ENCODE measurements around the gene RPL4.

The RPL4 gene

GRCh38 chr15:66454143-66454542, 50.5 kb downstream of the RPL4 start:
- no peak for DNase-seq (ENCODE audit: low read depth)

GRCh38 chr15:66452971-66453580, 51.6 kb downstream of the RPL4 start:
- DNase-seq (ENCODE audit: low read depth) = no peak

GRCh38 chr15:66452420-66452819, 52.2 kb downstream of the RPL4 start:
- DNase-seq (ENCODE audit: low read depth) = no peak

All from stimulated activated CD8-positive, alpha-beta memory T cell treated with anti-CD3 and anti-CD28 coated beads, Interleukin-15, amount 100 ng/mL, for 24 hours (primary cell).